GM19043 (cell line): ENCODE results near the gene GPAM.
A peak's percentile ranks its signal among the peaks of the same experiment; 100 is the strongest.
"Not testable (repeated sequence)": the region's sequence is repeated elsewhere in the genome, so short reads cannot be mapped to it uniquely, and the experiment has no call there.

ENCODE experiments used
- ATAC-seq: cut with Tn5 transposase; IDR thresholded peaks from one replicate; pipeline ENCODE4 v1.9.1; 2021; ENCODE audit warnings: low read depth; ENCODE audit not compliant: unreplicated experiment

The GPAM gene

DNA sequence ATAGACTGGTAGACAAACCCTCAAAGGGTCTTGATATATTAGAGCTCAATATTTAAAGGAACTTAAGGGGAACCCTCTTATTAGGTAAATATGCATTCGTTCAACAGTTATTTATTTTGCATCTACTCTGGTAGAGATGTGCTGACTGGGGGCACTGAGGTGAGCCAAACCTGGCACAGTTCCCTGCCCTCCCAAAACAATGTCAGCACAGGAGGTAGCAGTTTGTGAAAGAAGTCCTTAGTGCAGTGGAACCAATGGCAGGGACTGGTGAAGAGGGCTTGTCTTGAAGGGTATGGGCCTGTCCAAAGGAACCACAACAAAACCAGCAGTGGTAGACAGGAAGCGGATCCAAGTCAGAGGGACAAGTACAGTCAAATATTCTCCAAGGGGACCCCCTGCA, 32.6 kb upstream of the GPAM start:
- no peak for ATAC-seq

- ATAC-seq: no peak
Measured at GRCh38 chr10:112215342-112215774, 31.8 kb upstream of the GPAM start.

DNA sequence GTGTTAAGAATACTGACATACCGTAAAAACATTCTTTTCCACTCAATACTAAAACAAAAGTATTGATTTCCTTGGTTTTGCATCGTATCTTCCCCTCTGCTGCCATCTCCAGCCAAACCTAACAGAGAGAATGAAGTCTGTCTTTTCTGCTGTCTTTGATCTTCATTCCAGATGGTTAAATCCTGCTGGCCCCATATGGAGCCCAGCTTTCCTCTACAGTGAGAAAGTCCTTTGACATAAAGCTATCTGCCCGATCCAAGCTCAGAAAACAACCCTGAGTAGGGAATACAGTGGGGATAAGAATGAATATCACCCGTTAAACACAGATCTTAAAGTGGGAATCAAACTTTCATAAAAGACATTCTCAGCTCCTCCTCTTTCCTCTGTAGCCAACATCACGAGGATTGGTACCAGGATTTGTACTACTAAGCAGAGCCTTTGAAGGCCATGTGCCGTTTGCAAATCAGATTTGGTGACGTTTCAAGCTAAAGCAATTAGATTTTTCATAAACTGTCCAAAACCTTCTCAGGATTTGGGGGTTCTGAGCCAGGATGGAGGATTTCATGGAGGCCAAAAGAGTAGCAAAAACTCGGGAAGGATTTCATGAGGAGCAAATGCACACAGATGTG, 30.8 kb upstream of the GPAM start:
- ATAC-seq: no peak

DNA sequence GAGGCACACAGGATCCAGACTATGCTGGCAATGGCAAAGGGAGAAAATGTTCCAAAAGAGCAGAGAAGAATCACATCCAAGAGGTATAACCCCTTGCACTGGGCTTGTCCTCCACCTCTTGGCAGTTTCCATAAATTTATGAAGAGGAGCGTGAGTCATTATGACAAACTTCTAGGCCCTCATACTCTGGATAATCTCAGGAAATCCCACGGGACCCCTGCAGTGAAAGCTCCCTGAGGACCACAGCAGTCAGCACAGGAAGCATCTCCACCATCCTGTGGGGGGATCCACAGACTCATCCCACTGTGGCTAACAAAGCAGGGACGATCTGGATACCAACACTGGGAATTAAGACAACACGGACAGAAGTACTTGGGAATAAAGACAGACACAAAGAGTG, 30.3 kb upstream of the GPAM start:
- ATAC-seq: no peak

- ATAC-seq: no peak
Measured at GRCh38 chr10:112213098-112213823, 29.7 kb upstream of the GPAM start.

- ATAC-seq: no peak
Measured at GRCh38 chr10:112210666-112211065, 27.1 kb upstream of the GPAM start.

DNA sequence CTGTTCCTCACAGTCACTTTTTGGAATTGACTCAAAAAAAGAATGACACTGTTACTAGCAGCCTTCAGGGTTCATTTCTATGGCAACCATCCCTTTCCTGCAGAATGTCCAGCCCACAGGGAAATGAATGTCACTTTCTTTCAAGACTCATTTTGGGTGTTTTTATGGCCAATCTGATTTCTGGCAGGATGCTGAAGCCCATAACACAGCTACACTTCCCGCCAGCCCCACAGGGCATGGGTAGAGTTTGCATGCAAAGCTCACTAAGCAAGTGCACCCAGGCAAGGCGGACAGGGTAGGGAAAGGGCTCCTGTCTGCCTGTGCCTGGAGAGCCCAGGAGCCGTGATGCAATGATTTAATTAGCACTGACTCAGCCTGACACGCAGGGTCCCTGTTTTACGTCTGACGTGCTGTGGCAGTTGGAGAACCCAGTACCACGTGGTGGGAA, 26.1 kb upstream of the GPAM start:
- ATAC-seq: no peak

- ATAC-seq: no peak
Measured at GRCh38 chr10:112208997-112209396, 25.4 kb upstream of the GPAM start.

DNA sequence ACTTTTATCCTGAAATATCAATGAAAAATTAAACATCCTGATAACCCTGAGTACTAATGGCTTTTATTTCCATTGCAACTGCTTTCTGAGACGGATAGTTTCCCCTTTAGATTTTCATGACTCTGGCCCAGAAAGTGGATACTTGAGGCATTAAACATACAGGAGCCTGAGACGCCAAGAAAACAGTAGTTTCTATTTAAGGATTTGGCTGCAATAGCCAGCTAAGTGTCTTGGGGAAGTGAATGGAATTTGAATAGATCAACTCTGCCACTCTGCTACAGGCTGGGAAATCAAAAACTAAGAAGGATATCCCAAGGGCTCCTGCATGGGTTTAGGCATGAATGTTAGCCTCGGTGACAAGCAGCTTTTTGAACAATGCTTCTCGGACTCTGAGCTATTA, 24.7 kb upstream of the GPAM start:
- no peak for ATAC-seq

DNA sequence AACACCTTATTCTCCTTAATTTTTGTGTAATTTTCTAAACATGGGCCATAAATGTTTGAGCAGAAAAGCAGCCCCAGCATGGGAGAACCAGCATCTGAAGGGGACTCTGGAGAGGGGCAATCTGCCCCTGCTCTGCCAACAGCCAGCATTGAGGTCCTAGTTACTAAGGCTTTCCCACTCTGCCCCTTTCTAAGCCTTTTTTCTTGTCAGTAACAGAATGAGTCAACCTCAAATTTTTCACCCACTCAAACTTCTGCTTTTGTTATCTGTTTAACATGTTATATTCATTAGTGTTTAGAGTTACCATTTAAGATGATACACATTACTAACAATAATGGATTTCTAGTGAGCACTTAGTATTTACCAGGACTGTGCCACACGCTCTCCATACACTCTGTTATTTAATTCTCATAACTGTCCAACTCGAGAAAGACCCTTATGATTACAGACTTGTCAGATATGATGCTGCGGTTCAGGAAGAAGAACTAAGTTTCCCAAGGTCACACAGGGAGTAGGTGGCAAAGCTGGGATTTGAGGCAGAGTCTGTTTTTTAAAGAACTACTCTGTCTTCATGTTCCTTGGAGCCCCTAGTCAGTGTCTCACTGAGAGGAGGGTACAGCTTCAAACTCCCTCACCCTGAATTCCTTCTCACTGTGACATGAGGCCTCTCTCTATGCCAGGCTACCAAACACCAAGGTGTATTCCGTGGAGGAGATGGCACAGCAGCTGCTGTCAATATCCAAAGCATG, 19.9 kb upstream of the GPAM start:
- peak; percentile 64 for ATAC-seq

DNA sequence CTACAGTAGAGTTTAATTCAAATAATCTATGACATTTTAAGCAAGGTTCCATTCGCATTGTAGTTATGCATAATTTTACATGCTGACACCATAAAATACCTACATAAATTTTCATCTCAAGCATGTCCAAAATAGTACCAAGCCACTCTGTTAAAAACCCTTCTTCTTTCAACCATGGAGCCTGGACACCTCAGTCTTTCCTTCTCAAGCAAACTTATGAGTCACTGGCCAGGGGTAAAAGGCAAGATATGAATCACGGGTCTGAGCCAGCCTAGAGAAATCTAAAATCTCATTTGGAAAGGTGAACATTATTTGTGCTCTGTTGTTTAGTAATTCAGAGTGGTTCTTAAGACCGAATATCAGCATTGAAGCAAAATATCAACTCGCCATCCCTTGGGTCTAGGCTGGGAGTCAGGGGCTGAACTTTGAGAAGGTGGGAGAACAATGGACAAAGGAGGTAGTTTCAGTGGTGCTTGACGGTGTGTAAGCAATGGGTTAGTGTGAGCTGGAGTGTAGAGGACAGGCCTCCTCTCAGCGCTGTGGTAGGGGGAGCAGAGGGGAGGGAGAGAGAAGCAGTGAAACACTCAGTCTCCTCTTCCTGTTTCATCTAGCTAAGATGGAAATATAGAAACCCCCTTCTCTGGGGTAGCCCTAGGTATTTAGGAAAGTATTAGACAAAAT, 19.1 kb upstream of the GPAM start:
- ATAC-seq: peak; percentile 80

GRCh38 chr10:112202076-112202475, 18.5 kb upstream of the GPAM start:
- no peak for ATAC-seq

GRCh38 chr10:112201334-112201733, 17.8 kb upstream of the GPAM start:
- no peak for ATAC-seq

DNA sequence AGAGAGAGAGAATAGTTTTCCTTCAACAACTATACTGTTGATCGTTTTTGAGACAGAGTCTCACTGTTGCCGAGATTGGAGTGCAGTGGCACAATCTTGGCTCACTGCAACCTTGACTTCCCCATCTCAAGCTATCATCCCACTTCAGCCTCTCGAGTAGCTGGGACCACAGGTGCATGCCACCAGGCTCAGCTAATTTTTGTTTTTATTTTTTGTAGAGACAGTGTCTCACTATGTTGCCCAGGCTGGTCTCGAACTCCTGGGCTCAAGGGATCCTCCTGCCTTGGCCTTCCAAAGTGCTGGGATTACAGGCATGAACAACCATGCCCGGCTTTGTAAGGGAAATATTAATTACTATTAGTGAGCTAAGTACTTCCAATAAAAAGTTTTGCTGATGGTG, 16.7 kb upstream of the GPAM start:
- ATAC-seq: not testable (repeated sequence)

- ATAC-seq: not testable (repeated sequence)
Measured at GRCh38 chr10:112197662-112198061, 14.1 kb upstream of the GPAM start.

- no peak for ATAC-seq
Measured at GRCh38 chr10:112195224-112195623, 11.7 kb upstream of the GPAM start.

DNA sequence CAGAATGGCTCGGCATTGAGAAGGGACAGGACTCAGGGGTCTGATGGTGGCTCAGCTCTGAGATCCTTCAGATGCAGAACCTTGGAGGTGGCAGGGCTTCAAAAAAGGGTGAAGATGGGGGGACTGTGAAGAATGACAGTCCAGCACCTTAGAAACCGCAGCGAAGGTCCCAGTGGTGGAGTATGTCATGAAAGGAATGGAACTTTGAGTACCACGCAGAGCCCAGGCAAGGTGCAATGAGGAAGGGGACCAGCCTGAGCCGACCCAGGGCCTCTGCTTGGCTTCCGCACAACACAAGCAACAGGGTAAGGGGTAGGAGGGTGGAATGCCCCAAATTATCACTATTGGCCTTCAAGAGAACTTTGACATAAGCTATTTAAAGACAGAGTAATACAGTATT, 8.2 kb upstream of the GPAM start:
- no peak for ATAC-seq

DNA sequence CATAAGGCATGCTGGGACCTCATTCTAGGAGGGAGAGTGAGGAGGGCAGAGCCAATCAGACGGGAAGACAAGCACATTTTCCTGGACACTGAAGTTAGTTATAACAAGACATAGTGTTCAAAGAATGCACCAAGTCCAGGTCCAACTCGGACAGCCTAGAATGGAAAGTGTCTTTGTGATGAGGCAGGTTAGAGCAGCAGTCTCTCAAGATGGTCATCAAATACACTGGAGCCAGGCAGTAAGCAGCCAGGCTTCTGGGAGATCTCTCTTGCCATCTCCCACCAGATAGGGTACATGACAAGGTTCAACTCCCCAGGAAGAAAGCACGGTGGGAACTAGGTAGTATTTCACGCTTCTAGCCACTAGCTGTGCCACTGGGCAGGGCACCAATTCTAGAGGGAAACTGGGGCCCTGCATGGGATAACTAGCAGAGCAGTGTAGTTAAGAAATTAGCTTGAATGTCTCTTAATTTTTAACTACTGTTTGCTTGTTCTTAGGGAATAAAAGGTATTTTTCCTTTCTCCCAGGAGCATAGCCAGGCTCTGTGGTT, 7.6 kb upstream of the GPAM start:
- ATAC-seq: no peak

DNA sequence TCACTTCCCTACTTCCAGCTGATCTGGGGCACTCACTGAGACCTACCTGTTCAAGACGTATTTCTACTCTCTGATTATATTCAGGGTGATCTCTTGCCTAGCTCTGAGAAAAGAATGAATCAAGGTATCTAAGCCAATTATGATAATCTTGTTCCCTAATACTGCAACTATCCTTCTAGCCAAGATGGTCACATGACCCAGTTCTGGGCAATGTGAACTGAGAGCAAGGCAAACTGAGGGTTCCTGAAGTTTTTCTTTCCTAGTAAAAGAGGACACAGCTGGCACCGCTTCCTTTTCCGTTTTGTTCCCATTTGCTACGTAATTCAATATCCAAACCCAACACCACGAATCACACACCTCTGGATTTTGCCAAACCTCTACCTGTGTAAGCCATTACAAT, 5.9 kb upstream of the GPAM start:
- no peak for ATAC-seq

DNA sequence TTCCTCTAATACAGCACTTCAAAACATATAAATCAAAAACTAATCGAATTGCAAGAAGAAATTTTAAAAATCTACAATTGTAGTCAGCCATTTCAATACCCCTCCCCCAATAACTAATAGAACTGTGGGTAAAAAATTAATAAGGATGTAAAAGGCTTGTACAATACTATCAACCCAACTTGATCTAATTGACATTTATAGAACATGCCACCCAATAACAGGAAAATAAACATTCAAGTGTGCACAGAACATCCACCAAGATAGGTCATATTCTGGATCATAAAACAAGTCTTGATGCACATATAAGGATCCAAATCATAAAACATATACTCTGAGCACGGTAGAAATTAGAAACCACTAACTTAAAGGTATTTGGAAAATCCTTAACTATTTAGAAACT, 4.0 kb upstream of the GPAM start:
- ATAC-seq: no peak

GRCh38 chr10:112185959-112186358, 2.4 kb upstream of the GPAM start:
- no peak for ATAC-seq
